IPS-15b (cell line): ENCODE measurements around the gene DCC.

Experiments used
- H3K27me3 ChIP-seq: one replicate; pipeline ENCODE4 v1.6.1; 2013; ENCODE audit warnings: low read length; ENCODE audit not compliant: control insufficient read depth, insufficient read depth
- H3K36me3 ChIP-seq: one replicate; pipeline ENCODE4 v1.6.1; 2013; ENCODE audit warnings: low read length; ENCODE audit not compliant: control insufficient read depth, insufficient read depth
- H3K4me1 ChIP-seq: one replicate; pipeline ENCODE4 v1.6.1; 2013; ENCODE audit warnings: mild to moderate bottlenecking, low read length; ENCODE audit not compliant: control insufficient read depth, insufficient read depth
- H3K4me3 ChIP-seq: one replicate; pipeline ENCODE4 v1.5.1; 2013; ENCODE audit warnings: low read depth, low read length
- H3K9ac ChIP-seq: one replicate; pipeline ENCODE4 v1.6.1; 2013; ENCODE audit warnings: low read depth, mild to moderate bottlenecking, low read length
- H3K9me3 ChIP-seq: one replicate; pipeline ENCODE4 v1.6.1; 2013; ENCODE audit warnings: mild to moderate bottlenecking, low read length; ENCODE audit not compliant: control insufficient read depth, insufficient read depth

The DCC gene

DNA sequence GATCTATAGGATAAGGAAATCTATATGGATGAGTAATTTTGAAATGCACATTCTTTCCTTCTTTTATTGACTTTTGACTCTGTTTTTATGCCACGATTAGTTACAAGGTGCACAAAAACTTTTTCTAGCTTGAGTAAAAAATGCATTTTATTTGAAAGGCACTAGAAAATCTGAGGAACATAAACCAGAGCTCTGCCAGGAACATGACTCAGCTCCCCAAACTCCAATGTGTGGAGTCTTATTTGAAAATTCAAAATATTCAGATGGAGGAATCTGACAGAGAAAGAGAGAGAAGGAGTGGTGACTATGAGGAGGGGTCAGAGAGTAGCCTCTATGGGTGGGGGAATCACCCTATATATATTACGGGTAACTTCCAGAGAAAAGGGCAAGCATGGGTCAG lies 231.0 kb downstream of the DCC start:
- Histone ChIP-seq H3K9me3 (no peaks in the 10 kb centered on the region), H3K4me3 (no peak overlapping the region), H3K9ac (no peak overlapping the region), H3K36me3 (no peaks in the 10 kb centered on the region), H3K27me3 (no peaks in the 10 kb centered on the region), H3K4me1 (no peaks in the 10 kb centered on the region)

DNA sequence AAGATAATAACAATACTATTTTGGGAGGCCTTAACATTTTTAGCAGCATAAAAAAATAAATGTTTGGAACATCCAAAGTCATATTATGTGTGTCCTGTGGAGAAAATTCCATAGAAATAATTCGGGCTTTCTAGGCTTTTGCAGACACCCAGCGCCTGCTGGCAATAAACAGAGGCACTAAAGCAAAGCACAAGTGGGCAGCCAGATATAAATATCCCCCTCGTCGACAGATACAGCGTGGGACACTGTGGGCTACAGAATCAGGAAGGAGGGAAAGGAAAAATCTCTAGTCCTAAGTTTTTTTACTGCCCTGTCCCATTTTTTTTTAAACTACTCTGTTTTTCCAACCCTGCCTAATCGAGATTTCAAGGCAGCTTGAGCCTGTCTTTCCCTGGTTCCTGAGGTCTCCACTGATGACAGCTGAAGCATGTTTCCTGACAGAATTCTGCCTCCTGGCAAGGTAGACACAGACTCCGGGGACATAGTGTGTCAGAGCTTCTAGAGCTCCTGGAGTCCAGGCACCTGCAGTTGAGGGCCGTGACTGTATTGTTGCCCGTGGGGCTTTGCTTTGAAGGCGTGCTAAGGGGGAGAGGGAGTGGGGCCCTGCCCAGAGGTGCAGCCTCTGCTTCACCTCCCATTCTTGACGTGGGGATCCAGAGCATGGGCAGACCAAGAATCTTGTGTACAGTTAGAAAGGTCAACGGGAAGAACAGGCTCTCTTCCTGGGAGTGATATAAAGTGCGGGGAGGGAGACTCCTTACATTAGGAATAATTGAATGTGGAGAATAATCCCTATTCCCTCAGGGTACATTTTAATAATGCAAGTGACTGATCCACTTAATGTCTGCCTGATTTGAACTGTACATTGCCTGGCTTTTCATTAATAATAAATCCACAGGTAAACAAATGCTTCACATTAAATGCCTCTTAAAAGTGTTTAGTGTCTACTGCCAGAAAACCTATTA lies 232.3 kb downstream of the DCC start:
- Histone ChIP-seq H3K4me1 (no peaks in the 10 kb centered on the region), H3K9me3 (no peaks in the 10 kb centered on the region), H3K4me3 (no peak overlapping the region), H3K36me3 (no peaks in the 10 kb centered on the region), H3K9ac (no peak overlapping the region), H3K27me3 (no peaks in the 10 kb centered on the region)

DNA sequence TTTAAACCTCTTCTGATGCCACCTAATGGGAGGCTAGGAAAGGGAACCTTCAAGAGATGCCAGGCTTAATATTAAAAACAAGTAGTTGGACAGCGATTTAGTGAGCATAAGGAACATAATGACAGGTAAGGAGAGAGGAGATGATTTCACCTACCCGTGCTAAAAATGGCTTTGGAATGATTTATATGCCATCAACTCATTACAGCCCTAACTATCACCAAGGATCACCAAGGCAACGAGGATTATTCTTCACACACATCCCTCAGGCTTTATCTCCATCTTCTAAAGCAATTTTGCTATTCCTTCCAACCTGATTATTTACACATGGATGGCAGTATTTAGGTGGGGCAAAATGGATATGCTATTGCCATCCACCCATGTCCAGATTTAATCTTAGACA lies 237.8 kb downstream of the DCC start:
- Histone ChIP-seq H3K9ac (no peak overlapping the region), H3K9me3 (no peaks in the 10 kb centered on the region), H3K4me3 (no peak overlapping the region), H3K36me3 (no peaks in the 10 kb centered on the region), H3K4me1 (no peaks in the 10 kb centered on the region), H3K27me3 (no peaks in the 10 kb centered on the region)

DNA sequence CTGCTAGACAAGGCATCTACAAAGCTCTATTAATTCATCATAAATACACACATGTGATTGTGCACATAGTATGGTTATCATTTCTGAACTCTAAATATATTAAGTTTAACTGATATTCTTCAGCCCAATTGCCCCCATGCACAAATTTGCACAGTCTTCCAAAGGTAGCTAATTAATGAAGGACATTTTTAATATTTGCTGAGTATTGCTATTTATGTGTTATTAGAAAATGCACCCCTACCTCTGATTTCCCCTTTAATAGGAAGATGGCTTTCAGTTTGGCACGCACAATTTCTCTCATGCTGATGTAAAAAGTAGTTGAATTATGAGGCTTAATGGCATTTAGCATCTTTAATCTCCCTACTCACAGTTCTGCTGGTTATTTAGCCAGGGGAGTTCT lies 242.1 kb downstream of the DCC start:
- no peaks in the 10 kb centered on the region for H3K4me1 ChIP-seq
- H3K4me3 ChIP-seq = no peak overlapping the region
- no peaks in the 10 kb centered on the region for H3K27me3 ChIP-seq
- H3K9ac ChIP-seq = no peak overlapping the region
- H3K9me3 ChIP-seq = no peaks in the 10 kb centered on the region
- no peaks in the 10 kb centered on the region for H3K36me3 ChIP-seq

DNA sequence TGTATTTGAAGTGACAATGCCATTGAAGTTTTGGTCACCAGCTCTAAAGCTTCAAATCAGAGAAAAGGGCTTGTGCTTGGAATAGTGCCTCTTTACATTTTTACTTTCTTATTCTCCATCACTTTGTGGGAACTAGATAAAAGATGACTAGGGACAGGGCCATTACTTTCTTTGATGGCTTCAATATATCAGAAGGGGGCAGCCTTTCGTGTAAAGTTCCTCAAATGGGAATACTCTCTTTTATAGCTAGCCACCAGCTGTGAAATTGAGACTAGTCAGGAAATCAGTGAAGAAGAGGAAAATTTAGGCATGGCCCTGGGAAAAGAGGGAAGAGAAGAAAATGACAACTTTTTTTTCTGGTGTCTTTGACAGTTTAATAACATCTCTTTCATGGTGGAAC lies 242.5 kb downstream of the DCC start:
- Histone ChIP-seq H3K4me3 (no peak overlapping the region), H3K27me3 (no peaks in the 10 kb centered on the region), H3K9ac (no peak overlapping the region), H3K4me1 (no peaks in the 10 kb centered on the region), H3K36me3 (no peaks in the 10 kb centered on the region), H3K9me3 (no peaks in the 10 kb centered on the region)

DNA sequence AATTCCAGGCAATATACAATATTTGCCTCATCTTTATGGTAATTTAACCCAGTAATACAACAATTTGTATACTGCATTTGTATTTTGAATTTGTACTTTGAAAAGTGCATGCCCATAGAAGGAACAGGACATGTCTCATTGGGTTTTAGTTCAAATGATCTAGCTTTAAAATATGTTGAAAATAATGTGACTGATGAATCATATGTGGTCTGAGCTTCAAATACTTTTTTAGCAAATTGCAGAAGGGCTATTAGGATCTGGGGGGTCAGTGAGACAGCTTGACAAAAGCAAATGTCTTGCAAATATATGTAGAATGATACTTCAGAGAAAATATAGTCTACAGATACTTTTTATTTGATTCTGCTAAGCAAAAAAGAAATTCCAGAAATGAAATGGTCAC lies 248.9 kb downstream of the DCC start:
- Histone ChIP-seq H3K36me3 (no peaks in the 10 kb centered on the region), H3K4me1 (no peaks in the 10 kb centered on the region), H3K9ac (no peak overlapping the region), H3K4me3 (no peak overlapping the region), H3K27me3 (no peaks in the 10 kb centered on the region), H3K9me3 (no peaks in the 10 kb centered on the region)

DNA sequence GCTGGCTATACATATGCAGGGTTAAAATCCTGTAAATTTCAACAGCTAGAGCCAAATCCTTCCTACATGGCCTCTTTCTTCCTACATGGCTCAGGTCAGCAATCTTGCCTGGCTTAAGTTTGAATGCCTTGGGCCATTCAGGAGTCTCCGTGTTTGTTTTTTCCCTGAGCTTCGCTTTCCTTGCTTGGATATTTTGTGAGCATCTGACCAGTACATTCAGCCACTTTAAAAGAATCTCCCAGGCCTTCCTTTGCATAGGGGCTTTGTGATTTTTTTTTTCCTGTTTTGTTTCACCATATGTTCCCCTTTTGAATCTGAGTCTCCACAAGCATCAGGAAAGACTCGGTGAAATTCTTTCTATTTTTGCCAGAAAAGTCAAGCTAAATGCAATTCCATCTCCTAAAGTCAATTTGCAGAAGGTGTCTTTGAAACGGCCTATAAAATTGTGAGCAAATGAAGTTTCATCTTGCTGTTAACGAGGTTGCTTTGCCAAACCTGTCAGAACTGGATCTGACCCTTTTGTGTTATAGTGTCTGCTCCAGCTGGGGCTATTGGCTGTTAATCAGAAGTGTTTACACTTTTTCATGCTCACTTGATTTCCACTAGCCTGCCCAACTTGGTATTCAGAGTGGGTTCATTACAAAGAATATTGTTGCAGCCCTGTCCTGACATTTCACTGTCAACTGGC lies 256.9 kb downstream of the DCC start:
- Histone ChIP-seq H3K4me3 (no peak overlapping the region), H3K9me3 (no peaks in the 10 kb centered on the region), H3K4me1 (no peaks in the 10 kb centered on the region), H3K27me3 (no peaks in the 10 kb centered on the region), H3K36me3 (no peaks in the 10 kb centered on the region), H3K9ac (no peak overlapping the region)

DNA sequence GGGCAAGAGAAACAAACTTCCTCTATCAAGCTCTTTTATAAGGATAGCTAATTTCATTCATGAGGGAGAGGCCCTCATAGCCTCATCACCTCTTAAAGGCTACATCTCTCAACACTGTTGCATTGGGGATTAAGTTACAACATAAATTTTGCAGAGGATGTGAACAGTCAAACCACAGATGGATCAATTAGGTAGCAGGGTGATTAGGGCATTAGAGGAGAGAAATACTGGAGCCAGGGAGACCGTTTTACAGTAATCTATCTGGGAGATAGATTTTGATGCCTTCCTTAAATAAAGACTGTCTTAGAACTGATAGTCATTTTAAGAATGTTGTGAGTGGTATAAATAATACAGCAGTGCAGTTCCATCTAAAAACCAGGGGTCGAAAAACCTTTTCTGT lies 258.9 kb downstream of the DCC start:
- Histone ChIP-seq H3K9me3 (no peaks in the 10 kb centered on the region), H3K9ac (no peak overlapping the region), H3K4me1 (no peaks in the 10 kb centered on the region), H3K27me3 (no peaks in the 10 kb centered on the region), H3K4me3 (no peak overlapping the region), H3K36me3 (no peaks in the 10 kb centered on the region)

DNA sequence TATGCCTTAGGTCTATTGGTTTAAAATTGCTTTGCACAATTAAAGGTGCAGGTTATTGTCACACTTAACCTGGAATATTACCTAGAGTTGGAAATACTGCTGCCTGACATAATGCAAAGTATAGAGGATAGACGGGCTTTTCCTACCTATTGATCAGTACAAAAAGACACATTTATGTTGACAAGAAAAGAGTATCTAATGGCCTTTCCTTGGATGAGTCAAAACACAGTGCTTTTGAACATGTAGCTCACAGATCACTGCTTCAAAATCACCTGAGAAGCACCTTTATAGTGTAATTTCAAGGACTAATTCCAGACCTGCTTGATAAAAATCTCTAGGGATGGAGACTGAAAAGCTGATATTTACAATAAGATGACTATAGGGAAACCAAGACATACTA lies 262.8 kb downstream of the DCC start:
- H3K4me3 ChIP-seq = no peak overlapping the region
- peaks cover 4% of the 10 kb centered on the region for H3K4me1 ChIP-seq
- H3K9ac ChIP-seq = no peak overlapping the region
- H3K27me3 ChIP-seq = no peaks in the 10 kb centered on the region
- no peaks in the 10 kb centered on the region for H3K36me3 ChIP-seq
- no peaks in the 10 kb centered on the region for H3K9me3 ChIP-seq

DNA sequence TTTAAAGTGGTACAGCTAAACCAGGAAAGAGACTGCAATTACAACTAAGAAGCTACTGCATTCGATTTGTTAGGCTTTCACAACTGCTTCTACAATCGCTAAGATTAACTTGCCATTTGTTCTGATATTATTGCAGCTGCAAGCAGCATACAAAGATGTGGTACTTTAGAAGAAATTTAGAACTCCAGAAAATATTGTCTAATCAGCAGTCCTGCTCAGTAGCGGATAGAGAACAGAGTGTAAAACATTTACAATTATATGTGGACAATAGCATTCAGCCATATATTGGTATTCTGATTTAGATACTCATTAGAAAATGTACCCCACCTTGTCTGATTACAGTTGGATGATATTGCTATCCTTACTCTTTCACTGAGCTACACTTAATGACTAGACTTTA lies 265.3 kb downstream of the DCC start:
- H3K27me3 ChIP-seq = no peaks in the 10 kb centered on the region
- no peak overlapping the region for H3K9ac ChIP-seq
- no peaks in the 10 kb centered on the region for H3K9me3 ChIP-seq
- peaks cover 4% of the 10 kb centered on the region for H3K4me1 ChIP-seq
- no peaks in the 10 kb centered on the region for H3K36me3 ChIP-seq
- H3K4me3 ChIP-seq = no peak overlapping the region

DNA sequence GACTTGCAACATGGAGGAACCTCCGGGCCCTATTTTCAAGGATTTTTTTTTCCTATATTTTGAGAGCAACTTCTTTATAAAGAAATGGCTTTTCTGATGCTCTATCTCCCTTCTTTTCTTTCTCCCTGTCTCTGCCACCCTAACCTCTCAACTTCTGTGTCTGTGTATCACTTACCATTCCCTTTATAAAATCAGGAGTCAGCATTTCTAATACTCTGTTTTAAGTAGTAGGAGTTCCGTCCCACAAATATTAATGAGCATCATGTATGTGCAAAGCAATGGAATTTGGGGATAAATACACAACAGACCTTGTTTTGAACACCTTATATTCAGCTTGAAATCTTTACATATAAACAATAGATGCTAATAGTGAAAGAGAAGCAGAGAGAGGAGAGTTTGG lies 268.0 kb downstream of the DCC start:
- no peak overlapping the region for H3K9ac ChIP-seq

More for the DNA sequence above, 268.0 kb downstream of the DCC start:
- Histone ChIP-seq H3K9me3 (no peaks in the 10 kb centered on the region), H3K4me3 (no peak overlapping the region), H3K27me3 (no peaks in the 10 kb centered on the region), H3K4me1 (peaks cover 4% of the 10 kb centered on the region), H3K36me3 (no peaks in the 10 kb centered on the region)
